ENCODE measurements around the gene SLC5A4.

DNA sequence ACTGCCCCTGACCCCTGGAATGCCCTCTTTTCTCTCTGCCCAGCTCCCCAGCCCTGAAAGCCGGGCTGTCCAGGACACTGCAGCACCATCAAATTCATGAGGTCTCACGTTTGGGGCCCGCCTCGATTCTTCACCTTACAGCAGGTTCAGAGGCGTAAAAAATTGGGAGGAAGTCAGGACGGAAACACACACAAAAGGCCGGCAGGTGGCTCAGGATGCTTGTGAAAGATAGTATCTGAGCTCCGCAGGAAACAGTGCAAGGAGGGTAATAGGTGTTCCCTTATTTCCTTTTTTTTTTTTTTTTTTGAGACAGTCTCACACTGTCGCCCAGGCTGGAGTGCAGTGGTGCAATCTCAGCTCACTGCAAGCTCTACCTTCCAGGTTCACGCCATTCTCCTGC, 54.4 kb downstream of the SLC5A4 start:
- TF ChIP-seq, protein P1, sequence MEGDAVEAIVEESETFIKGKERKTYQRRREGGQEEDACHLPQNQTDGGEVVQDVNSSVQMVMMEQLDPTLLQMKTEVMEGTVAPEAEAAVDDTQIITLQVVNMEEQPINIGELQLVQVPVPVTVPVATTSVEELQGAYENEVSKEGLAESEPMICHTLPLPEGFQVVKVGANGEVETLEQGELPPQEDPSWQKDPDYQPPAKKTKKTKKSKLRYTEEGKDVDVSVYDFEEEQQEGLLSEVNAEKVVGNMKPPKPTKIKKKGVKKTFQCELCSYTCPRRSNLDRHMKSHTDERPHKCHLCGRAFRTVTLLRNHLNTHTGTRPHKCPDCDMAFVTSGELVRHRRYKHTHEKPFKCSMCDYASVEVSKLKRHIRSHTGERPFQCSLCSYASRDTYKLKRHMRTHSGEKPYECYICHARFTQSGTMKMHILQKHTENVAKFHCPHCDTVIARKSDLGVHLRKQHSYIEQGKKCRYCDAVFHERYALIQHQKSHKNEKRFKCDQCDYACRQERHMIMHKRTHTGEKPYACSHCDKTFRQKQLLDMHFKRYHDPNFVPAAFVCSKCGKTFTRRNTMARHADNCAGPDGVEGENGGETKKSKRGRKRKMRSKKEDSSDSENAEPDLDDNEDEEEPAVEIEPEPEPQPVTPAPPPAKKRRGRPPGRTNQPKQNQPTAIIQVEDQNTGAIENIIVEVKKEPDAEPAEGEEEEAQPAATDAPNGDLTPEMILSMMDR (IDR thresholded peaks at IDR 0.05; ENCODE audit: low read depth, low read length), result no peak; the same call in 1 of the 2 replicates
- no peak for TF ChIP-seq EZH2phosphoT487 (IDR thresholded peaks at IDR 0.05; ENCODE audit: low read depth)
